ENCODE measurements around the gene CYP2S1. TPM values are rescaled to one million over a fixed set of nuclear protein-coding genes. Genes with fewer than 3 reads are reported as not detected.

The CYP2S1 gene
- total RNA-seq, 2 donors from 2014 or later, result not detected

GRCh38 chr19:41244117-41244516, 51.1 kb downstream of the CYP2S1 start:
- no peaks in the 10 kb centered on the region for H3K4me1 Mint-ChIP-seq (ENCODE audit: low read depth in 2 of 2)
- peaks cover 0 to 7% of the 10 kb centered on the region in 2 donors for H3K27me3 Mint-ChIP-seq
- H3K4me3 Mint-ChIP-seq, result no peak overlapping the region
- DNase-seq (ENCODE audit: low spot score) (no peak), ATAC-seq (no peak)
- H3K9me3 Mint-ChIP-seq, result no peaks in the 10 kb centered on the region
- H3K36me3 Mint-ChIP-seq, result no peaks in the 10 kb centered on the region
- H3K27ac Mint-ChIP-seq, result no peak overlapping the region

- H3K4me1 Mint-ChIP-seq (ENCODE audit: low read depth in 2 of 2), result no peaks in the 10 kb centered on the region
- no peaks in the 10 kb centered on the region for H3K36me3 Mint-ChIP-seq
- H3K27ac Mint-ChIP-seq, result no peak overlapping the region
- no peak for DNase-seq (ENCODE audit: low spot score)
- H3K9me3 Mint-ChIP-seq, result no peaks in the 10 kb centered on the region
- H3K27me3 Mint-ChIP-seq, result no peaks in the 10 kb centered on the region
- ATAC-seq, result no peak
- no peak overlapping the region for H3K4me3 Mint-ChIP-seq
These were observed 52.8 kb downstream of the CYP2S1 start for GRCh38 chr19:41245843-41246242.

GRCh38 chr19:41248895-41249294, 55.9 kb downstream of the CYP2S1 start:
- ATAC-seq, result no peak
- H3K36me3 Mint-ChIP-seq, result no peaks in the 10 kb centered on the region

GRCh38 chr19:41249707-41250423, 56.8 kb downstream of the CYP2S1 start:
- H3K4me1 Mint-ChIP-seq (ENCODE audit: low read depth in 2 of 2), result no peaks in the 10 kb centered on the region
- DNase-seq (ENCODE audit: low spot score), result no peak
- no peak overlapping the region for H3K4me3 Mint-ChIP-seq
- no peaks in the 10 kb centered on the region for H3K9me3 Mint-ChIP-seq
- no peak for ATAC-seq
- no peaks in the 10 kb centered on the region for H3K36me3 Mint-ChIP-seq
- H3K27ac Mint-ChIP-seq, result no peak overlapping the region
- H3K27me3 Mint-ChIP-seq, result peaks cover 7 to 9% of the 10 kb centered on the region in 2 donors

More at GRCh38 chr19:41248895-41249294, 55.9 kb downstream of the CYP2S1 start:
- H3K9me3 Mint-ChIP-seq, result no peaks in the 10 kb centered on the region
- no peaks in the 10 kb centered on the region for H3K4me1 Mint-ChIP-seq (ENCODE audit: low read depth in 2 of 2)
- no peak for DNase-seq (ENCODE audit: low spot score)
- no peak overlapping the region for H3K27ac Mint-ChIP-seq
- H3K27me3 Mint-ChIP-seq, result peaks cover 7 to 9% of the 10 kb centered on the region in 2 donors
- no peak overlapping the region for H3K4me3 Mint-ChIP-seq

GRCh38 chr19:41253660-41254059, 60.6 kb downstream of the CYP2S1 start:
- H3K4me3 Mint-ChIP-seq, result no peak overlapping the region
- H3K4me1 Mint-ChIP-seq (ENCODE audit: low read depth in 2 of 2), result no peaks in the 10 kb centered on the region
- DNase-seq (ENCODE audit: low spot score) (no peak), ATAC-seq (no peak)
- no peak overlapping the region for H3K27ac Mint-ChIP-seq
- H3K36me3 Mint-ChIP-seq, result no peaks in the 10 kb centered on the region
- peaks cover 7 to 9% of the 10 kb centered on the region in 2 donors for H3K27me3 Mint-ChIP-seq
- H3K9me3 Mint-ChIP-seq, result no peaks in the 10 kb centered on the region

- DNase-seq (ENCODE audit: low spot score) (no peak), ATAC-seq (no peak)
- Mint-ChIP-seq H3K9me3 (no peaks in the 10 kb centered on the region), H3K27me3 (peaks cover 7 to 9% of the 10 kb centered on the region in 2 donors), H3K4me3 (no peak overlapping the region), H3K27ac (no peak overlapping the region), H3K36me3 (no peaks in the 10 kb centered on the region), H3K4me1 (ENCODE audit: low read depth in 2 of 2) (no peaks in the 10 kb centered on the region)
These were observed 62.2 kb downstream of the CYP2S1 start for GRCh38 chr19:41255171-41255570.

Other genes with a start within 250 kb of the CYP2S1 start
- not detected for gene CYP2B6, start 201.9 kb upstream of the CYP2S1 start, total RNA-seq
- gene CYP2A13, start 104.8 kb upstream of the CYP2S1 start, total RNA-seq, result not detected
- not detected for gene CYP2F1, start 78.8 kb upstream of the CYP2S1 start, total RNA-seq
- not detected for gene AXL, start 26.0 kb downstream of the CYP2S1 start, total RNA-seq
- gene HNRNPUL1, start 71.2 kb downstream of the CYP2S1 start, total RNA-seq, result 100 to 1,000 TPM; 248 to 319 TPM
- gene CCDC97, start 117.0 kb downstream of the CYP2S1 start, total RNA-seq, result 10 to 100 TPM; 52.5 to 56.2 TPM
- gene TGFB1, start 160.7 kb downstream of the CYP2S1 start, total RNA-seq, result 100 to 1,000 TPM; 108 to 131 TPM
- 1 to 10 TPM; 4.9 to 9.3 TPM for gene B9D2, start 170.9 kb downstream of the CYP2S1 start, total RNA-seq
- 1 to 10 TPM; 4.7 to 6.7 TPM for gene TMEM91, start 183.3 kb downstream of the CYP2S1 start, total RNA-seq
- 10 to 100 TPM; 31.5 to 56.6 TPM for gene EXOSC5, start 204.1 kb downstream of the CYP2S1 start, total RNA-seq
- gene BCKDHA, start 204.6 kb downstream of the CYP2S1 start, total RNA-seq, result 10 to 100 TPM; 10.9 to 13.7 TPM
- 1 to 10 TPM in 1 of 2 donors, under 1 TPM in 1; 0.78 to 3.0 TPM for gene B3GNT8, start 234.2 kb downstream of the CYP2S1 start, total RNA-seq
- gene DMAC2, start 246.7 kb downstream of the CYP2S1 start, total RNA-seq, result 10 to 100 TPM; 58.3 to 58.7 TPM
- gene ERICH4, start 249.9 kb downstream of the CYP2S1 start, total RNA-seq, result not detected

All from natural killer cell treated with Interleukin-12 subunit alpha and Interleukin-12 subunit beta and Interleukin-15 and Interleukin-18, amount 100 ng/mL, for 72 hours (primary cell).